ENCODE measurements around the gene KHNYN.

The KHNYN gene

GRCh38 chr14:24425704-24426103 lies 4.0 kb upstream of the KHNYN start:
- DNase-seq = no peak

GRCh38 chr14:24426150-24426911 lies 3.4 kb upstream of the KHNYN start:
- no peak for DNase-seq

DNA sequence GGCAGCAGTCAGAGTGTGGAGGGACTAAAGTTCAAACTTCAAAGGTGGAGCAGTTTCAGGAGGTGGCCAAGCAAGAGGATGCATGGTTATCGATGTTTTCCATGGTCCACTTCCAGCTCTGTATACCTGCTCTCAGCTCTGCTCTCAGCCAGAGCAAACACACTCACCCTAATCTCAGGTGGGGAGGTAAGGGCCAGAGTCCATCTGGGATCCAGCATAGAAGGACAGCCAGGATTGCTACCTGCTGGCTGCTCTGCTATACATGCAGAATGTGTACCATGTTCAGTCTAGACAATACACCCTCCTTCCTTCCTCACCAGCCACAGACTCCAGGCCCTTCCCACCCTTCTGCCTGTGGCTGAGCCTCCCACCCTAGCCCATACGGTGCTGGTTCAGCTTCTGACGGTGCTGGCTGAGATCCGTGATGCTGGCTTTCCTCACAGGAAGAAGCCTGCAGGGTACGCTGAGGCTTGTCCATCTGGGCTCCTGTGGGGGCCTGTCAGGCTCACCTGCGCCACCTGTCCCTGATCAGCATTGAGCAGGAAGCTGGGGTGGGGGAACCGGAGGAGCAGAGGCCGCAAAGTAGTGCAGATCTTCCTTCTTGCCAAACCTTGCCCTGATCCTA lies 2.7 kb upstream of the KHNYN start:
- no peak for DNase-seq

DNA sequence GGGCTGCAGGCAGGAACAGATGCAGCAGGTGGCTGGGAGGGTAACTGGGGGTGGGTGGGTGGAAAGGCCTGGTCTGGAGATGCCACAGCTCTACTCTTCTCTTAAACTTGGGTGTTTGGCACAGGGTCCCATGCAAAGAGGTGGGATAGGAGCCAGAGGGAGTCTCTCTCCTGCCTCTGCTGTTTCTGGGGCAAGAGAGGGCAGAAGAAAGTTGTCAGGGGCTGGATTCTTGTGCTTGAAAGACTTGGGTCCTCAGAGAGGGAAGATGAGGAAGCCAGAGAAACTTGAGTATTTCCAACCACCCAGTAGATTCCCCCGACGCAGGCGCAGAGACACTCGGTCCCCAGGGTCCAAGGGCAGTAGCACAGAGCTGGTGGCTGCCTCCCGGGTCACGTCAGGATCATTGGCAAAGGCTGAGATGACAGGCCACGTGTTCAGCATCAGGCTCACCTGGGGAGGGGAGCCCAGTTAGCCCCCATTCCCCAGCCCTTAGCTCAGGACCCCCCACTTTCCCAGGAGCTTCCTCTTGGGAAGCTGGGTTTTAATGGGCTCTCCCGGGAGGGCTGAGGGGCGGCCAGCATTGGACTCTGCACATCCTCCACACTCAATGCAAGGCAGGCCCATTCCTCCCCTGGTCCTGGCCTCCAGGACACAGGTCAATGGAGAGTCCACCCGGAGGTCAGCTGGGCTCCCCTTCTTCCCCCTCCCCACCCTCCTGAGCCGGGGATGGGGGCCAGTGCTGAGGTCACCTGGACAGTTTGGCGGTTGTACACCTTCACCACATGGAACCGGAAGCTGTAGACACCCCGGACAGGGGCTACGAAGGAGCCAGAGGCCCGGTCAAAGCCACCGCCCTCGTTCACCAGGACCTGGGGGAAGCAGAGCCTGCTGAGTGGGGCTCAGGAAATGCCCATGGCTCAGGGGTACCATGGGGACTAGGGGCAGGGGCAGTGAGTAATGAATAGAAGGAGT lies 1.9 kb upstream of the KHNYN start:
- no peak for DNase-seq

- no peak for DNase-seq
Observed at GRCh38 chr14:24428628-24429394, 943 bp upstream of the KHNYN start.

GRCh38 chr14:24430143-24430681 lies 458 bp downstream of the KHNYN start:
- DNase-seq = no peak

DNA sequence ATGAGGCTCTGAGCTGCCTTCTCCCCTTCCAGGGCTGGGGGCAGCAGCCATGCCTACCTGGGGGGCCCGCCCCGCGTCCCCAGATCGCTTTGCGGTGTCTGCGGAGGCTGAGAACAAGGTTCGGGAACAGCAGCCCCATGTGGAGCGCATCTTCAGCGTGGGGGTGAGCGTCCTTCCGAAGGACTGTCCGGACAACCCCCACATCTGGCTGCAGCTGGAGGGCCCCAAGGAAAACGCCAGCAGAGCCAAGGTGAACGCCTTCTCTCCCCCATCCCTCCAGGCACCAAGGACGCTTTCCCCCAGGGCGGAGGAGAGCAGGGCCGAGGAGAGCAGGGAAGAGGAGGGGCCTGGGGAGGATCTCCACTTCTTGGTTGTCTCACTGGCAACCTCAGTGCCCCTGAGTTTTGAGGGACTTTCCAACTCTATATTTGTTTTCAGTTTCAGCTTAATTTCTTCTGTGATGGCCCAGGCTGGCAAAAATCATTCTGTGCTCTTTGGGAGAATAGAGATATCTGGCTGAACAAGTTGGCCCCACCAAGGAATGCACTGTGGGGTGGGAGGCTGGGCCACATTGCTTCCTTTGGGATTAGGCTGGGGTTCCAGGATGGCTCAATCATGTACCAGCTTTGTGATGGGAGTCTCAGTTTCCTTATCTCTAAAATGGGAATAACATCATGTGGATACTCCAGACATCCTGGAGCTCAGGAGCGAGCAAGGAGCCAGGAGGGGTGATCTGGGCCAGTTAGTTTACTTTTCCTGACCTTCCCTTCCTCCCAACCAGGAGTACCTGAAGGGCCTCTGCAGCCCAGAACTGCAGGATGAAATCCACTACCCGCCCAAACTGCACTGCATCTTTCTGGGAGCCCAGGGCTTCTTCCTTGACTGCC lies 1.2 kb downstream of the KHNYN start:
- peak; percentile 65 for DNase-seq

GRCh38 chr14:24431569-24432258 lies 2.0 kb downstream of the KHNYN start:
- peak; percentile 82 for DNase-seq

- no peak for DNase-seq
Observed at GRCh38 chr14:24432259-24433131, 2.7 kb downstream of the KHNYN start.

DNA sequence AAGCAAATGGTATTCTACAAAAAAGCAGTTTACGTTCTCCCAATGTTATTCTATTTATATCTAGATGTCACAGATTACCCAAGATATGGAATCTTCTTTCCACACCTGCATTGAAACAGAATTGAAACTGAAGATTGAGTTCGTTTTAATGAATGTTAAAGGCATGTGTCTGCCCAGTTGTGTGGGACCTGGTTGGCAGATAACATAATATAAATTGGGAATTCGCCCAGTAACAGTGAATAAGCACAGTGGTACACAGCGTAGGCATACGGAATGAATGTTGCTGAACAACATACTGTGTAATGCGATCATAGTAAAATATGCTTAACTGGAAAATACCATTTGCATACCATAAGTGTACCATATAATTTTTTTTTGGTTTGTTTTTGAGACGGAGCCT lies 4.3 kb downstream of the KHNYN start:
- DNase-seq = no peak

GRCh38 chr14:24434676-24435075 lies 4.9 kb downstream of the KHNYN start:
- no peak for DNase-seq

DNA sequence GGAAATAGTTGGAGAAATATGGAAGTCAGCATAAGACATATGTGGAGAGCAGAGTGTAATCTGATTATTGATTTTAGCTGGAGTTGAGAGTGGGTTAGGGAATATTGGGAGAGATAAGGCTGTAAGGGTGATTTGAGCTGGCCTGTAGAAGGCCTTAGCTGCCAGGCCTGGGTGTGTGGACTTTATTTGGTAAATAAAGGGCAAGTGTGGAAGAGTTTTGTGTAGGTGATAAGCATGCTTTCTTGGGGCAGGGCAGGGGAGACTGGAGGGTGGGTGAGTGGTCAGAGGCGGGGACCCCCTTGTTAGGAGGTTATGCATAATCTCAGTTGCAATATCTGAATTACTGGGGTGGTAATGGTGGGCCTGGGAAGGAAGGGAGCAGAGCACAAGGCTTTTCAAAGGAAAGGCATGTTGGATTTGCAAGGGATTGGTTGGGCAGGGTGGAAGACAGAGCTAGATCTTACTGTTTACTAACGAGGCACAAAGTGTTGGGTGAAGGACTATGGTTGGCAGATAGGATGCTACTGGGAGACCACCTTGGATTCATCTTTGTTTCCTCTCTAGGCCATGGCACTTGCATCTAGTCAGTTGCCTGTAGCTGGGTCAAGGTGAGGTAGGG lies 5.5 kb downstream of the KHNYN start:
- no peak for DNase-seq

GRCh38 chr14:24435998-24436354 lies 6.2 kb downstream of the KHNYN start:
- DNase-seq = no peak

- DNase-seq = peak; percentile 47
Observed at GRCh38 chr14:24436355-24437019, 6.7 kb downstream of the KHNYN start.

- no peak for DNase-seq
Observed at GRCh38 chr14:24437020-24437735, 7.4 kb downstream of the KHNYN start.

DNA sequence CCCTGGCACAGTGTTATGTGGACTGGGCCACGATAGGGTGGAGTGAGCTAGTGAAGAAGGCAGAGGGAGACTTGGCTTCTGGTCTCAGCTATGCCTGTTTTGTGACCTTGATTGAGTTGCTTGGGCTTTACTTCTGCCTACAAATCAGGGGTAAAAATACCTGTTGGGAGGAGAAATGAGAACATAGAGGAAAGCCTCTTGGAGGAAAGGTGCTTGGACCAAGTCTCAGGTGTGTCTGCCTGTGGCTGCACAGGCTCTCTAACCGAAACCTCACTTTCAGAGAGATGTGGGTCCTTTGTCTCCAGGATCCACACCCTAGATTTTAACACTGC lies 7.9 kb downstream of the KHNYN start:
- no peak for DNase-seq

- DNase-seq = no peak
Observed at GRCh38 chr14:24438223-24439097, 8.7 kb downstream of the KHNYN start.

Measured in central memory CD4-positive, alpha-beta T cell (primary cell).